Cortex of kidney (tissue), 1 donor: ENCODE results near the gene KCNMB2.
"Not testable (repeated sequence)": the region's sequence is repeated elsewhere in the genome, so short reads cannot be mapped to it uniquely, and the experiment has no call there.

Experiments used
- DNase-seq: peaks from one replicate; lab custom pipeline; 2025; lab: John Stamatoyannopoulos, UW

KCNMB2 gene

DNA sequence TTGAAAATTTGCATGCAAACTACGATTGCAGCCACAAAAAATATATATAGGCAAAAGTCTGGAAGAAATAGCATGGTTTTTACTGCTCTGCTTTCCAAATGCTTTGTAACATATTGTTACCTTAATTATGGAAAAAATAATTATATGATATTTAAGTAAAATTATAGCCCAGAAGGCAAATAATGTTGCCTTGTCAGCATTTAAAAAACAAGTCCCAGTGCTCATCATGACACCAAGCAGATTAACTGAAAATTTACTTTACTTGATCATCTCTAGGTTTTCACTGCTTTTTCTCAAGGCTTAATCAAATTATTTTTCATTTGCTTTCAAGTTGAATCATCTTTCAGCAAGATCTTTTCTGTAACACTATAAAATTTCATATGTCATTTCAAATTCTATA, 272.5 kb downstream of the KCNMB2 start:
- DNase-seq = no peak

DNA sequence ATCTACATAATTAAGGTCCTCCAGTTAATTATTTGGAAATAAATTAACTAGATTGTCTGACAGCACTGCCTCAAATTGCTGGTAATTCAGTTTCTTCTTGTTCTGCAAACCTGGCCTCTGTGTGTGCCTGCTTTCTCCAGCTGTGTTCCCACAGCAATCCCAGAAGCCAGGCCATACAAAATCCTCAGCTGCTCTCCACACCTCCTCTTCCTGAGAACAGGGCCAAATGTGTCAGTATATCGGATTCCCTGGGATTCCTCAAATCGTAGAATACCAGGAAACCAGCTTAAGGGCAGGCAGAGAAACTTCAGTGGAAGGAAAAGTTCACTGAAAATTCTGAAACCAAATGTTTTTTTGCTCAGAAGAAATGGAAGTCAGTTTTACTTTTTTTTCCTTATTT, 273.9 kb downstream of the KCNMB2 start:
- DNase-seq = no peak

GRCh38 chr3:178822722-178823121, 286.5 kb downstream of the KCNMB2 start:
- DNase-seq = no peak

- DNase-seq = no peak
Observed at GRCh38 chr3:178823150-178823549, 286.9 kb downstream of the KCNMB2 start.

- DNase-seq = no peak
Observed at GRCh38 chr3:178823591-178824246, 287.5 kb downstream of the KCNMB2 start.

DNA sequence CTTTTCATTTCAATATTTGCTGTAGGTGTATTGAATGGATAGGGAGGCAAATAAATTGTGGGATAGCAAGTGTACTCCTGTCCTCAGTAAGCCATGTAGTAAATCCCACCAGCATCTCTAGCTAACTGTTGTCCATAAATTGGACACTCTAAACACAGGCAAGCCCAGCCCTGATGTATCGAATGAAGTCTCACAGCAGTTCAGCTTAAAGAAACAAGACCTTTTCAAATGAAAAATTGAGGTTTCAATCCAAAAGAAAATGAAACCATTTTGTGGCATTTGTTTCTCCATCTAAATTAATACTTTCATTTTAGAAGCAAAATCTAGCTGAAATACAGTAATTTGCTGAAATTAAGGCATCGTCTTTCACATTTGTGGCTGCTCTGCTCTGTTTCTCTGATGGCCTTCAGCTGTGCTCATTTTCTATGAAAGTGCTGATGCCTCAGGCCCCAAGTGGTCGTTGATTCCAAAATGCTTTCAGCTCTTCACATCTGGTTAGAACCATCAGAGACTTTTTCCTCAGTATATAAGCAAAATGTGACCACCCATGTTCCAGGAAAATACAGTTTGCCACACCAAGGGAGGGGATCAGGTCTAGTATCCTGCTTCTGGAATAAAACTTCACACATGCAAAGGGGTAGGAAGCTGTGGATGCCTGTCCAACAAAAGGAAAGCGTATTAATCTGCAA, 290.3 kb downstream of the KCNMB2 start:
- no peak for DNase-seq

DNA sequence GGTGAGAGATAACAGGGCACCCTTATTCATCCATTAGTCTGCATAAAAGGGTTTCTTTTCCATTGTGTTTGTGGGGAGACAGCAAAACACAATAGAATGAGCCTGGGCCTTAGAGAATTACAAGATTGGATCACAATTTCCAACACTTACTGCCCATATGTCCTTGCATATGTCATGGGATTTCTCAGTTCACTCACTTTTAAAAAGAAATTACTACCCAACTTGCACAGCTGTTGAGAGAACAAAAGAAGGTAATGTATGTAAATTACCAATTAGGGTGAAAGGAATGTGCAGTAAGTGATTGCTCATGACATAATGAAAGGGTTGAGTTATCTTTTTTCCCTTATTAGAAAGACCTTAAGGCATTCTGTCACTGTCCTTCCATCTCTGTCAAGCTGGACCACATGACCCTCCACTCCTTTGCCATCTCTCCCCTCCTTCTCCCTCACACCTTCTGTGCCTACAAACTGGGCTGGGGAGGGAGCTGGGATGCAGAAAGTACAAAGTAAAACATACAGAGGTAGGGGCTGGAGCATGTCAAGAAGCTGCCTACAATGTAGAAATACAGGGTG, 291.1 kb downstream of the KCNMB2 start:
- no peak for DNase-seq

- no peak for DNase-seq
Observed at GRCh38 chr3:178833695-178834094, 297.5 kb downstream of the KCNMB2 start.

- DNase-seq = no peak
Observed at GRCh38 chr3:178835033-178835432, 298.8 kb downstream of the KCNMB2 start.

DNA sequence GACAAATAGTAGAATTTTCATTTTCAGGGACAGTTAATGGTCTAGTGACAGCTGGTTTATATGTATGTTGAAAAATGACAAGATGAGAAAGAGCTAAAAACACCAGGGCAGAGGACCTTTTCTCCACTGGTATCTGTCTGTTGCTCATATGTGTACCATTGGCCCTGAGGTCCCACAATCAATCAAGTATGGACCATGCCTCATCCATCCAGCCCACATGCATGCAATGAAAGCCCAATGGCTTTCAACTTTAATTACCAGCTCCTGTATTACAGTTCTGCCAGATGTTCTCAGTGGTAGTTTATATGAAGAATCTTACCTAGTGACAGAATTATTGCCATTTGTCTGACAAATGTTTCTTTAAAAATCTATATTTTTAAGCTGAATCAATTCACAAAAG, 301.3 kb downstream of the KCNMB2 start:
- DNase-seq = no peak

DNA sequence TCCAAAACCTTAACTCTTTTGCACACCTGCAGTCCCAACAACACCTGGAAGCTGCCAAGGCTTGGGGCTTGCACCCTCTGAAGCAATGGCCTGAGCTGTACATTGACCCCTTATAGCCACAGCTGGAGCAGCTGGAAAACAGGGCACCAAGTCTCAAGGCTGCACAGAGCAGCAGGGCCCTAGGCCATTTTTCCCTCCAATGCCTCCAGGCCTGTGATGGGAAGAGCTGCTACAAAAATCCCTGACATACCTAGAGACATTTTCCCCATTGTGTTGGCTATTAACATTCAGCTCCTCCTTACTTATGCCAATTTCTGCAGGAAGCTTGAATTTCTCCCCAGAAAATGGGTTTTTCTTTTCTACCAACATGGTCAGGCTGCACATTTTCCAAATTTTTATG, 304.4 kb downstream of the KCNMB2 start:
- no peak for DNase-seq

DNA sequence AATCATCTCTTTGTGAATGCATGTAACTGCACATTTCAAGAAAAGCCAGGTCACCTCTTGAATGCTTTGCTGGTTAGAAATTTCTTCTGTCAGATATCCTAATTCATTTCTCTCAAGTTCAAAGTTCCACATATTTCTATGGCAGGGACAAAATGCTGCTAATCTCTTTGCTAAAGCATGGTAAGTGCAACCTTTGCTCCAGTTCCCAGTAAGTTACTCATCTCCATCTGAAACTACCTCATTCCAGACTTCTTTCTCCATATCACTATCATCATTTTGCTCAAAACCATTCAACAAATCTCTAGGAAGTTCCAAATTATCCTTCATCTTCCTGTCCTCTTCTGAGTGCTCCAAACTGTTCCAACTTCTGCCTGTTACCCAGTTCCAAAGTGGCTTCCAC, 304.8 kb downstream of the KCNMB2 start:
- DNase-seq = no peak

DNA sequence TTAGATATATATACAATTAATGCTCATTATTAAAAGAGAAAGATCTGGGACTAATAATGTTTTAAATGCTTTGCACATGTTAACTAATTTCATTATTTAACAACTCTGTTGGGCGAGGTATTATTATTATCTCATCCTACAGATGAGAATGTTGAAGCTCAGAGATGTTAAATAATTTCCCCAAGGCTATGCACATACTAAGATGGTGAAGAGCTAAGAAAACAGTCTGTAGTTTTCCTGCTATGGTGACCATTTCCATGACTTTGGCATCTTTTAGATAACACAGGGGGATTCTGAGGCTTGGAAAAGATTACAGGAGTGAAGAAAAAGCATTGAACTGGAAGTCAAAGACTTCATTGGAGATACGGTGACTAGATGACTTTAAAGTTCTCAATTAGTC, 308.7 kb downstream of the KCNMB2 start:
- DNase-seq = no peak

GRCh38 chr3:178845420-178846118, 309.3 kb downstream of the KCNMB2 start:
- no peak for DNase-seq

- no peak for DNase-seq
Observed at GRCh38 chr3:178847190-178847589, 311.0 kb downstream of the KCNMB2 start.

- DNase-seq = no peak
Observed at GRCh38 chr3:178849199-178849910, 313.1 kb downstream of the KCNMB2 start.

DNA sequence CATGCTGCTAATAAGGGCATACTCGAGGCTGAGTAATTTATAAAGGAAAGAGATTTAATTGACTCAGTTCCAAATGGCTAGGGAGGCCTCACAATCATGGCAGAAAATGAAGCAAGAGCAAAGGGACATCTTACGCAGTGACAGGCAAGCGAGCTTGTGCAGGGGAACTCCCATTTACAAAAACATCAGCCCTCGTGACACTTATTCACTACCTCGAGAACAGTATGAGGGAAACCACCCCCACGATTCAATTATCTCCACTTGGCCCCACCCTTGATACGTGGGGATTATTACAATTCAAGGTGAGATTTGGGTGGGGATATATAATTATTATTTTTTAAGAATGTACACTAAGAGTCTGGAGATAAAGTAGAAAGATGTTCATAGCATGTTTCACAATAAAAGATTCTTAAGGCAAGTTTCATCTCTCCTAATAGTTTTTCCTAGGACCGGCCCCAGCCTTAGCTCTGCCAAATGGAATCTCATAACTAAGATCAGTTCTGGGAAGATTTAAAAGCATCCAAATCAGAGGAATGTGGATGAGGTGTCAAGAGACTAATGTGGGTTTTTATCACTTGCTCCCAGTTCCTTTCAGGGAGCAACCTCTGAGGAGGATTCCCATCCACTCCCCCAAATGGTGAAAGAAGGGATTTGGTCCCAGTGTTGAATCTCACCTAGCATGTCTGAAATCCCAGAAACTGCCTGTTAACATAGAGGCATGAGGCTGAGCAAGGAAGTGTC, 314.4 kb downstream of the KCNMB2 start:
- DNase-seq = no peak

GRCh38 chr3:178851564-178851963, 315.3 kb downstream of the KCNMB2 start:
- DNase-seq = no peak

DNA sequence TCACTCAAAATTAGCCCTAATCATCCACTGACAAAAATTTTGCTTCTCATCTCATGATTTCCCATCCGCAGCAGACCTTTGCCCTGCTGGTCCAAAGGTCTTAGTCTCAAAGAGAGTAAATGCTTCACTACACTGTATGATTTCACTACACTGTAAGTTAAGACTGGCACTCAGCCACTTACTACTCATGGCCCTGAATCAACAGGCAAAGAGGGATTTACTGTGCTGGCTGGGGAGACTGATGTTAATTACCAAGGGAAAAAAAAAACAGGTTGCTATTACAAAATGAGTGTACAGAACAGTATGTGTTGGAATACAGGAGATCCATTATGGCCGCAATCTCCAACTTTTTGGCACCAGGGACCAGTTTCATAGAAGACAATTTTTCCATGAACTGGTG, 320.6 kb downstream of the KCNMB2 start:
- DNase-seq = no peak

- no peak for DNase-seq
Observed at GRCh38 chr3:178859386-178859785, 323.1 kb downstream of the KCNMB2 start.

DNA sequence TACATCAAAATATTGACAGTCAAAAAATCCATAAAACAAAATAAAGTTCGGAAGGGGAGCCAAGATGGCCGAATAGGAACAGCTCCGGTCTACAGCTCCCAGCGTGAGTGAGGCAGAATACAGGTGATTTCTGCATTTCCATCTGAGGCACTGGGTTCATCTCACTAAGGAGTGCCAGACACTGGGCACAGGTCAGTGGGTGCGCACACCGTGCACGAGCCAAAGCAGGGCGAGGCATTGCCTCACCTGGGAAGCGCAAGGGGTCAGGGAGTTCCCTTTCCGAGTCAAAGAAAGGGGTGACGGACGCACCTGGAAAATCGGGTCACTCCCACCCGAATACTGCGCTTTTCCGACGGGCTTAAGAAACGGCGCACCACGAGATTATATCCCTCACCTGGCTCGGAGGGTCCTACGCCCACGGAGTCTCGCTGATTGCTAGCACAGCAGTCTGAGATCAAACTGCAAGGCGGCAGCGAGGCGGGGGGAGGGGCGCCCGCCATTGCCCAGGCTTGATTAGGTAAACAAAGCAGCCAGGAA, 323.7 kb downstream of the KCNMB2 start:
- not testable (repeated sequence) for DNase-seq
